GM19328 (cell line): ENCODE results near the gene RBMY1J.
"Not testable (repeated sequence)": the region's sequence is repeated elsewhere in the genome, so short reads cannot be mapped to it uniquely, and the experiment has no call there.

ENCODE experiments used
- ATAC-seq: cut with Tn5 transposase; IDR thresholded peaks from one replicate; pipeline ENCODE4 v1.9.1; 2021; ENCODE audit warnings: mild to moderate bottlenecking, moderate library complexity; ENCODE audit not compliant: unreplicated experiment

The RBMY1J gene

DNA sequence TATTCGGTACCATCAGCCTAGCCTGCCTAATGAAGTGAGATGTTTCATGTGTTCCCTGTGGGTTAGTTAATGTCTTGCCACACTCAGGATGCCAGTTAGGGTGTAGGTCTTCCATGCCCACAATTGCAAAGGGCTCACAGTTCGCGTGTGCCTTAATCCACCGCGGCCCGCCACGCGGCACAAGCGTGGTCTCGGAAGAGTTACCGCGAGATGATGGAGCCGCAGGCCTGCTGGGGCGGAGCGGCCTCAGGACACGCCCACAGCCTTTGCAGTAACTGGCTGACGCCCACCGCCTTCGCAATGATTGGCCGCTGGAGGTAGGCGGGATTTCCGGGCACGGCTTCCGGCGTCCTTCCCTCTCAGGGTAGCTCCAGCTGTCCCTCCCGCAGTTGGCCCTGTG is at the start of gene RBMY1J:
Gene RBMY1J (plus strand): TSS at position 301 of the 400 bp plus-strand sequence. CDS start 2,038 bp downstream, outside the sequence.
- ATAC-seq = not testable (repeated sequence)

GRCh38 chrY:22367416-22367815 is 35.8 kb upstream of the RBMY1J start:
- ATAC-seq = no peak

GRCh38 chrY:22370623-22371022 is 32.6 kb upstream of the RBMY1J start:
- no peak for ATAC-seq

DNA sequence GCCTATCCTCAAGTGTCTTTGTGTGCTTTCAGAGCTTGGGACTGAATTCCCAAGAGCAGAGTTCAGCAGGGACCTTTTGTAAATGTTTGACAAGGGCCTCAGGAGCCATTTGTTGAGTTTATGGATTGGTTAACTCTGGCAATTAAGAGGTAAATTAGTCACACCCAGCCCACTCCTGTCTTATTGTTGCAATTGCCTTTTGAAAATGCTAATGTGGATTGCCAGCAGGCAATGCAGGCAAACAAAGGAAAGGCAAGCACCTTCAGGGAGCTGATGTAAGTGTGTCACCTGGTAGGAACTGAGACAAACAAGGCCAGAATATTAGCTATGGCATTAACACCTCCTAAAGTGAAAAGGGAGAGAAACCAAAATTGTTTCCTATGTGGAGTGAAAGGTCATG is 29.7 kb upstream of the RBMY1J start:
- ATAC-seq = no peak

- not testable (repeated sequence) for ATAC-seq
Observed at GRCh38 chrY:22444718-22445396, 41.6 kb downstream of the RBMY1J start.

DNA sequence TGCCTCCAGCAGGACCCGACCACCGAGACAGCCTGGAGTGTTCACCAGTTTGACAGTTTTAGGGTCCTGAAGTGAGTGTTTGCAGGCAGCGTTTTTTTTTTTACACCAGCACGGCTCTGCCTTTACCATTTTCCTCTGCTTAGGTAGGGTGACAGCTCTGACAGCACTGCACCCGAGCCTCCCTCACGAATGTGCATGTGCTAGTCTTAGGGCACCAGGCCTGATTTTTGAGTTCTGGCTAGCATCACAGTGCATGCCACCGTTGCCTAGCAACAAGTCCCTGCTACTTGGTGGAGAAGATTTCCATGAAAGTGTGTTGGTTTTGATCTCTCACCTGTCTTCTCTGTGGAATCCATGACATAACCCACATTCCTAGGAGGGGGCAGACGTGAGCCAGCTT is 52.3 kb downstream of the RBMY1J start:
- ATAC-seq = not testable (repeated sequence)

DNA sequence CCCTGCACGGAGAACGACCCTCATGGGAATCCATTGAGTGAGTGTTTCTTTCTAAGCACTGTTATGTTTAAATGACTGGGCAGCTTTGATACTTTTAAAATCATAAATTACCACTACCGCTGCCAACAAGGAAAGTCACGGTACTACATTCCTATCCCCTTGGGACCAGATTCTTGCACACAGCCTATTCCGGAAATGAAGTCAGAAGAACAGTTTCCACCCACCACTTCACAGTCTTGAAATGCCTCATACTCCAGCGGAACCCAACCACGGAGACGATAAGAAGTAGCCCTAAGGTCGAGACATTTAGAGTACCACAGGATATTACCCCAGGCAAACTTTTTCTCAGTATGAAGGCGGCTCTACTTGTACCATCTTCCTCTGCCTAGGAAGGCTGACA is 58.8 kb downstream of the RBMY1J start:
- ATAC-seq = not testable (repeated sequence)
